SK-N-SH (cell line): ENCODE results near the gene IFNL4.

Experiments used
- CTCF ChIP-seq: fragments of 200-600 bp; sonication (generic); IDR thresholded peaks from 2 replicates; pipeline ENCODE4 v1.6.1; 2017; ENCODE audit warnings: antibody characterized with exemption, mild to moderate bottlenecking, moderate library complexity
- EP300 ChIP-seq, 2 experiments: IDR thresholded peaks; 2 replicates each; pipeline versions ENCODE4 v1.4.0 to v1.6.1; 2012; ENCODE audit warnings: borderline replicate concordance in 1 of 2, low read depth in 1 of 2, low read length in 1 of 2
- GABPA ChIP-seq: IDR thresholded peaks from 2 replicates; pipeline ENCODE4 v1.4.0; 2012; ENCODE audit warnings: low read depth, mild to moderate bottlenecking
- JUND ChIP-seq: IDR thresholded peaks from 2 replicates; pipeline ENCODE4 v1.4.0; 2012
- MXI1 ChIP-seq: IDR thresholded peaks from 2 replicates; pipeline ENCODE4 v1.6.1; 2012; ENCODE audit warnings: mild to moderate bottlenecking, low read depth, low read length, improper control_type of control experiment
- PBX3 ChIP-seq: IDR thresholded peaks from 2 replicates; pipeline ENCODE4; 2012
- POLR2AphosphoS5 ChIP-seq: IDR thresholded peaks from 2 replicates; pipeline ENCODE4 v1.6.1; 2012; ENCODE audit warnings: low read depth, low read length
- RAD21 ChIP-seq: IDR thresholded peaks from 2 replicates; pipeline ENCODE4 v1.6.1; 2012; ENCODE audit warnings: mild to moderate bottlenecking, low read length
- REST ChIP-seq: IDR thresholded peaks from 2 replicates; pipeline ENCODE4 v1.6.1; 2012; ENCODE audit warnings: mild to moderate bottlenecking, low read depth, low read length, moderate library complexity
- RFX5 ChIP-seq: IDR thresholded peaks from 2 replicates; pipeline ENCODE4 v1.6.1; 2012; ENCODE audit warnings: mild to moderate bottlenecking, improper control_type of control experiment, low read length
- RXRA ChIP-seq: IDR thresholded peaks from 2 replicates; pipeline ENCODE4 v1.4.0; 2012; ENCODE audit warnings: low read depth, mild to moderate bottlenecking, borderline replicate concordance
- SIN3A ChIP-seq: IDR thresholded peaks from 2 replicates; pipeline ENCODE4 v1.6.1; 2012; ENCODE audit warnings: low read depth, mild to moderate bottlenecking, low read length, moderate library complexity, borderline replicate concordance
- ZBTB33 ChIP-seq: IDR thresholded peaks from 2 replicates; pipeline ENCODE4 v1.4.0; 2012; ENCODE audit warnings: low read depth, borderline replicate concordance
- TF ChIP-seq, protein P1 (sequence below): fragments of 150-350 bp; IDR thresholded peaks from 2 replicates; pipeline ENCODE4 v1.6.1; 2017; ENCODE audit warnings: antibody characterized with exemption, low read length, low read depth, borderline replicate concordance

DNA sequence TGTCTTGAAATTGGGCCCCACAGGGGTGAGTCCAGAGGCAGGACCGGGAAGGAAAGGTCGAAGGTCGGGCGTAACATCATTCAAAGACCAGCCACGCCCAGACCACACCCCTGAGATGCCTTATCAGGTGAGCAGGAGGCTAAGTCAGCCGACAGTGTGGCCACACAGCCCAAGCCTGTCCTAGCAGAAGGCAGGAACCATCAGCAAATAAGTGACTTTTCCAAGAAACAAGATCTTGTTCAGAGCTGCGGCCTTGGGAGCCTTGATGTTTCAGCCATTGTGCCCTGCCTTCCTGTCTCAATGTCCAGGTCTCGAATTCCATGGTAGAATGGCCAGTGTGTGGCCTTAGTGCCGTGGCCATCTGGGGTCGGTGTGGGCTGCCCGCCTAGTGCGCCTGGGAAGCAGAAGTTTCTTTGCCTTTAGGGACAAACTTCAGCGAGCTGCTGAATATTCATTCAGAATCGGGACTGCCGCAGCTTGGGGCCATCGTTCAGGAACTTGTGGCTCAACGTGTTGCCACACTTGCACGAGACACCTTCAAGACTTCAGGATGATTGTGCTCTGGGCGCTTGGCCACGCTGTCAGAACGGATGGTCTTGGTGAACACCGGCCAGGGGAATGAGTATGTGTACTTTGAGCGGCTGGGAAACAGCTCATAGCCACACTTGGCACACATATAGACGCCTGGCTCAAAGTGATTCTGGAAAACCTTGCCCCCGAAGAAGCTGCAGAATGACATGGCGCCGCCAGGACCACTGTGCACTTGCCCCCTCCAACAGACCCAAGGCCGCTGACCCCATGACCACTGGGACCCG is 6.1 kb upstream of the IFNL4 start:
- no peak for TF ChIP-seq CTCF
- TF ChIP-seq RXRA, result no peak
- TF ChIP-seq EP300 (IDR thresholded peaks at IDR 0.05; ENCODE audit: borderline replicate concordance in 1 of 2, low read depth in 1 of 2, low read length in 1 of 2), result no peak
- TF ChIP-seq POLR2AphosphoS5, result no peak
- TF ChIP-seq PBX3, result no peak
- no peak for TF ChIP-seq GABPA
- TF ChIP-seq ZBTB33, result no peak
- TF ChIP-seq SIN3A, result no peak
- no peak for TF ChIP-seq REST
- no peak for TF ChIP-seq RFX5
- TF ChIP-seq JUND, result no peak
- no peak for TF ChIP-seq RAD21
- TF ChIP-seq, protein P1, sequence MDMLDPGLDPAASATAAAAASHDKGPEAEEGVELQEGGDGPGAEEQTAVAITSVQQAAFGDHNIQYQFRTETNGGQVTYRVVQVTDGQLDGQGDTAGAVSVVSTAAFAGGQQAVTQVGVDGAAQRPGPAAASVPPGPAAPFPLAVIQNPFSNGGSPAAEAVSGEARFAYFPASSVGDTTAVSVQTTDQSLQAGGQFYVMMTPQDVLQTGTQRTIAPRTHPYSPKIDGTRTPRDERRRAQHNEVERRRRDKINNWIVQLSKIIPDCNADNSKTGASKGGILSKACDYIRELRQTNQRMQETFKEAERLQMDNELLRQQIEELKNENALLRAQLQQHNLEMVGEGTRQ, result no peak
- no peak for TF ChIP-seq MXI1
